ENCODE measurements around the gene ARMC5. TPM values are rescaled to one million over a fixed set of nuclear protein-coding genes. Genes with fewer than 3 reads are reported as not detected.

Gene ARMC5
- total RNA-seq, 1 donor from 2014 or later: 11.5 TPM

DNA sequence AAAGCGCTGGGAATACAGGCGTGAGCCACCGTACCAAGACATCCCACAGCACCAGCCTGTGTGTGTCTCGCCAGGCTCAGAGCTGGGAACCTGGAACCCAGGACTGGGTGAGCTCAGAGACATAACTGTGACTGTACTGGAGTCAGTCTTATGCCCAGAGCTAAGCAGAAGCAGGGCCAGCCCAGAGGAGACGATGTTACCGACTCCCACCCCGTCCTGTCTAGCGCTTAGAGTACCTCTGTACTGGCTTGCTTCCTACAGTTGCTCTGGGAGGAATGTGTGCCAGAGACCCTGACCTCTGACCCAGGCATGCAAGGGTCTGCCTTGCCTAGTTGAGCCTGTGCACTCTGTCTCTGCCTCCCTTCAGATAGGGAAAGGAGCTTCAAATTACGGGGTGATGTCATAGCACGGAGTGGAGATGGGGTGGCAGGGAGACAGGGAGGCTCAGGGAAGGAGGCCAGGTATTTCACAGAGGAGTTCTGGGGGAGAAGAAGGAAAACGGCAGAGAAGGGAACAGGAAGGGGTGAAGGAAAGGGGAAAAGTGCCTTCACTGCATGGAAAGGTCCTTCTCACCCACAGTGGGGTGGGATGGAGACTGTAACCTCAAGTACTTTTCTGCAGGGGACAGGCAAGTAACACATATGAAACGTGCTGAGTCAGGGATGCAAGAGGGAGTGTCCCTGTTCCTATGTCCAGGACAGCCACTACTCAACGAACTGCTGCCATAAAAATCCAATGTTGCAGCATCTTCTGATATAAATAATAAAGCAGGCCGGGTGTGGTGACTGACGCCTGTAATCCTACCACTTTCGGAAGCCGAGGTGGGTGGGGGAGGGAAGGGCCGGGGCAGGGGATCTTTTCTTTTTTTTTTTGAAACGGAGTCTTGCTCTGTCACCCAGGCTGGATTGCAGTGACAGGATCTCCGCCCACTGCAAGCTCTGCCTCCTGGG, 5.8 kb upstream of the ARMC5 start:
- H3K4me3 Mint-ChIP-seq (ENCODE audit: unreplicated experiment): peak overlapping the region; percentile 2
- Histone ChIP-seq H3K9me3 (ENCODE audit: insufficient read depth, low read depth, low read length) (no peaks in the 10 kb centered on the region), H3K36me3 (ENCODE audit: insufficient read depth, low read length) (no peaks in the 10 kb centered on the region), H4K20me1 (ENCODE audit: insufficient read depth, low read length) (peaks cover 52% of the 10 kb centered on the region), H3K27me3 (ENCODE audit: insufficient read depth, low read length) (no peaks in the 10 kb centered on the region), H2AFZ (ENCODE audit: low read depth, low read length) (no peak overlapping the region), H3K27ac (ENCODE audit: low read depth, low read length) (peak overlapping the region; percentile 14), H3K9ac (ENCODE audit: low read length) (no peak overlapping the region), H3K79me2 (ENCODE audit: insufficient read depth, low read length) (peaks cover 37% of the 10 kb centered on the region), H3K4me1 (ENCODE audit: insufficient read depth, low read length) (peaks cover 56% of the 10 kb centered on the region), H3K4me3 (ENCODE audit: insufficient read depth, low read depth, low read length) (no peak overlapping the region), H3K4me2 (ENCODE audit: low read length) (peak overlapping the region; percentile 66)
- peaks cover 2% of the 10 kb centered on the region for H3K36me3 Mint-ChIP-seq (ENCODE audit: low read depth, unreplicated experiment)
- H3K27me3 Mint-ChIP-seq (ENCODE audit: low read depth, unreplicated experiment): no peaks in the 10 kb centered on the region
- DNase-seq (ENCODE audit: low read depth) (peak; percentile 41), FAIRE-seq (no peak)
- H3K9me3 Mint-ChIP-seq (ENCODE audit: unreplicated experiment): no peaks in the 10 kb centered on the region
- no peak for TF ChIP-seq CTCF (IDR thresholded peaks at IDR 0.05; ENCODE audit: insufficient read depth, low read depth, low read length)
- peaks cover 41% of the 10 kb centered on the region for H3K4me1 Mint-ChIP-seq (ENCODE audit: low read depth, unreplicated experiment)
- peak overlapping the region; percentile 81 for H3K27ac Mint-ChIP-seq (ENCODE audit: unreplicated experiment)

DNA sequence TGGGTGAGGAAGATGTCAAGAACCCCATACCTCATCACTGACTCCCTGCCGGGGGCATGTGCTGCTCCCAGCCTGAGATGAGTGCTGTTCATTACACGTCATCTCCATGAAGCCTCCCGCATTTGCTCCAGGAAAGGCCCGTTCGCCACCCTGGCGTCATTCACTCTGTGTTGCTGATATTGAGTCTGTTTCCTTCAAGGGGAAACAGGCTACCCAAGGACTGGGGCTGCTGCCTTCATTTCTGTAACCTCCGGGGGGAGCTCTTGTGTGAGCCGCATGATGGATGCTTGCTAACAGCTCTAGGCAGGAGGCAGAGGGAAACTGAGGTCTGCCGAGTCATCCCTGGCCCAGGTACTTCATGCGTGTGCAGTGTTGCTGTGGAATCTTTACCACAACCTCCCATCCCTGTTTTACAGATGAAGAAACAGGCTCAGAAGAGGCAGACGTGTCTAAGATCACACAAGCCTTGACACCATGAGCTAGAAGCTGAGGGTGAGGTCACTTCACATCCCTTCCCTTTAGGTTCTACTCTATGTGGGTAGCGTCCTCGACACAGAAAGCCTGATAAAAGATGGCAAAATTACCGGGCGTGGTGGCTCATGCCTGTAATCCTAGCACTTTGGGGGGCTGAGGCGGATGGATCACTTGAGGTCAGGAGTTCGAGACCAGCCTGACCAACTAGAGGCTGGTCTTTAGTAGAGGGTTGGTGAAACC, 3.5 kb upstream of the ARMC5 start:
- FAIRE-seq: no peak
- H3K27ac Mint-ChIP-seq (ENCODE audit: unreplicated experiment): peak overlapping the region; percentile 62
- H3K36me3 ChIP-seq (ENCODE audit: insufficient read depth, low read length): no peaks in the 10 kb centered on the region
- H3K4me1 ChIP-seq (ENCODE audit: insufficient read depth, low read length): peaks cover 63% of the 10 kb centered on the region
- peak overlapping the region; percentile 44 for H3K4me2 ChIP-seq (ENCODE audit: low read length)
- no peaks in the 10 kb centered on the region for H3K27me3 Mint-ChIP-seq (ENCODE audit: low read depth, unreplicated experiment)
- no peak overlapping the region for H3K9ac ChIP-seq (ENCODE audit: low read length)
- H3K9me3 ChIP-seq (ENCODE audit: insufficient read depth, low read depth, low read length): no peaks in the 10 kb centered on the region
- H3K4me1 Mint-ChIP-seq (ENCODE audit: low read depth, unreplicated experiment): peaks cover 41% of the 10 kb centered on the region
- no peak overlapping the region for H3K4me3 ChIP-seq (ENCODE audit: insufficient read depth, low read depth, low read length)
- peak overlapping the region; percentile 50 for H3K4me3 Mint-ChIP-seq (ENCODE audit: unreplicated experiment)
- no peaks in the 10 kb centered on the region for H3K9me3 Mint-ChIP-seq (ENCODE audit: unreplicated experiment)
- TF ChIP-seq CTCF (IDR thresholded peaks at IDR 0.05; ENCODE audit: insufficient read depth, low read depth, low read length) (peak; percentile 15), EZH2 (IDR thresholded peaks at IDR 0.05; ENCODE audit: insufficient read depth, low read length) (no peak)
- peaks cover 2% of the 10 kb centered on the region for H3K36me3 Mint-ChIP-seq (ENCODE audit: low read depth, unreplicated experiment)
- no peak overlapping the region for H2AFZ ChIP-seq (ENCODE audit: low read depth, low read length)
- no peak overlapping the region for H3K27ac ChIP-seq (ENCODE audit: low read depth, low read length)
- no peaks in the 10 kb centered on the region for H3K27me3 ChIP-seq (ENCODE audit: insufficient read depth, low read length)
- peaks cover 51% of the 10 kb centered on the region for H4K20me1 ChIP-seq (ENCODE audit: insufficient read depth, low read length)
- peaks cover 48% of the 10 kb centered on the region for H3K79me2 ChIP-seq (ENCODE audit: insufficient read depth, low read length)
- no peak for DNase-seq (ENCODE audit: low read depth)
